ENCODE results near the gene ANGPTL8. TPM values are rescaled to one million over a fixed set of nuclear protein-coding genes. Genes with fewer than 3 reads are reported as not detected.
A peak's percentile ranks its signal among the peaks of the same experiment; 100 is the strongest.

ANGPTL8 gene
- total RNA-seq, 1 donor from 2014 or later, result not detected

- Mint-ChIP-seq H3K9me3 (no peaks in the 10 kb centered on the region), H3K36me3 (ENCODE audit: low read depth) (peaks cover 2% of the 10 kb centered on the region), H3K27ac (ENCODE audit: unreplicated experiment) (no peak overlapping the region), H3K27me3 (ENCODE audit: low read depth) (no peaks in the 10 kb centered on the region), H3K4me1 (peaks cover 9% of the 10 kb centered on the region), H3K4me3 (no peak overlapping the region)
- no peak for DNase-seq (ENCODE audit: low read depth, low spot score)
- no peak for TF ChIP-seq CTCF (conservative IDR thresholded peaks at IDR 0.05)
Observed at GRCh38 chr19:11194173-11194572, 45.2 kb upstream of the ANGPTL8 start.

- Mint-ChIP-seq H3K4me3 (peak overlapping the region; percentile 49), H3K36me3 (ENCODE audit: low read depth) (peaks cover 2% of the 10 kb centered on the region)
Observed at GRCh38 chr19:11194656-11195558, 44.5 kb upstream of the ANGPTL8 start.

GRCh38 chr19:11195681-11196080 lies 43.7 kb upstream of the ANGPTL8 start:
- DNase-seq (ENCODE audit: low read depth, low spot score), result no peak
- no peaks in the 10 kb centered on the region for H3K27me3 Mint-ChIP-seq (ENCODE audit: low read depth)
- no peak overlapping the region for H3K27ac Mint-ChIP-seq (ENCODE audit: unreplicated experiment)
- no peak for TF ChIP-seq CTCF (conservative IDR thresholded peaks at IDR 0.05)
- H3K9me3 Mint-ChIP-seq, result no peaks in the 10 kb centered on the region
- H3K4me1 Mint-ChIP-seq, result peaks cover 9% of the 10 kb centered on the region
- H3K36me3 Mint-ChIP-seq (ENCODE audit: low read depth), result peaks cover 2% of the 10 kb centered on the region
- peak overlapping the region; percentile 74 for H3K4me3 Mint-ChIP-seq

More at GRCh38 chr19:11194656-11195558, 44.5 kb upstream of the ANGPTL8 start:
- H3K9me3 Mint-ChIP-seq, result no peaks in the 10 kb centered on the region
- no peak overlapping the region for H3K27ac Mint-ChIP-seq (ENCODE audit: unreplicated experiment)
- no peak for DNase-seq (ENCODE audit: low read depth, low spot score)
- no peaks in the 10 kb centered on the region for H3K27me3 Mint-ChIP-seq (ENCODE audit: low read depth)
- no peak for TF ChIP-seq CTCF (conservative IDR thresholded peaks at IDR 0.05)
- peaks cover 9% of the 10 kb centered on the region for H3K4me1 Mint-ChIP-seq

- Mint-ChIP-seq H3K4me3 (peak overlapping the region; percentile 74), H3K27ac (ENCODE audit: unreplicated experiment) (no peak overlapping the region), H3K9me3 (no peaks in the 10 kb centered on the region), H3K36me3 (ENCODE audit: low read depth) (peaks cover 2% of the 10 kb centered on the region), H3K27me3 (ENCODE audit: low read depth) (no peaks in the 10 kb centered on the region), H3K4me1 (peaks cover 9% of the 10 kb centered on the region)
- TF ChIP-seq CTCF (conservative IDR thresholded peaks at IDR 0.05), result no peak
- DNase-seq (ENCODE audit: low read depth, low spot score), result no peak
Observed at GRCh38 chr19:11196406-11197287, 42.8 kb upstream of the ANGPTL8 start.

- Mint-ChIP-seq H3K4me3 (peak within 1 kb of the TSS; percentile 88), H3K27ac (ENCODE audit: unreplicated experiment) (no peak within 1 kb of the TSS)
Observed at GRCh38 chr19:11197291-11198174, 41.9 kb upstream of the ANGPTL8 start, which contains the start of gene KANK2. Gene KANK2, minus strand, starts transcription at chr19:11197545. Its CDS starts 3,034 bp downstream, at chr19:11194511.

More at GRCh38 chr19:11197291-11198174, 41.9 kb upstream of the ANGPTL8 start, which contains the start of gene KANK2:
- Mint-ChIP-seq H3K4me1 (peaks cover 9% of the 10 kb centered on the region), H3K27me3 (ENCODE audit: low read depth) (no peaks in the 10 kb centered on the region), H3K9me3 (no peaks in the 10 kb centered on the region), H3K36me3 (ENCODE audit: low read depth) (peaks cover 2% of the 10 kb centered on the region)
- DNase-seq (ENCODE audit: low read depth, low spot score), result peak; percentile 71
- peak; percentile 17 for TF ChIP-seq CTCF (conservative IDR thresholded peaks at IDR 0.05)
